ENCODE measurements around the gene GDF10. TPM values are rescaled to one million over a fixed set of nuclear protein-coding genes. Genes with fewer than 3 reads are reported as not detected.

GDF10 gene
- polyA plus RNA-seq, 1 of the 3 experiments (the other 2 are of a cell fraction), result 0.02 TPM

DNA sequence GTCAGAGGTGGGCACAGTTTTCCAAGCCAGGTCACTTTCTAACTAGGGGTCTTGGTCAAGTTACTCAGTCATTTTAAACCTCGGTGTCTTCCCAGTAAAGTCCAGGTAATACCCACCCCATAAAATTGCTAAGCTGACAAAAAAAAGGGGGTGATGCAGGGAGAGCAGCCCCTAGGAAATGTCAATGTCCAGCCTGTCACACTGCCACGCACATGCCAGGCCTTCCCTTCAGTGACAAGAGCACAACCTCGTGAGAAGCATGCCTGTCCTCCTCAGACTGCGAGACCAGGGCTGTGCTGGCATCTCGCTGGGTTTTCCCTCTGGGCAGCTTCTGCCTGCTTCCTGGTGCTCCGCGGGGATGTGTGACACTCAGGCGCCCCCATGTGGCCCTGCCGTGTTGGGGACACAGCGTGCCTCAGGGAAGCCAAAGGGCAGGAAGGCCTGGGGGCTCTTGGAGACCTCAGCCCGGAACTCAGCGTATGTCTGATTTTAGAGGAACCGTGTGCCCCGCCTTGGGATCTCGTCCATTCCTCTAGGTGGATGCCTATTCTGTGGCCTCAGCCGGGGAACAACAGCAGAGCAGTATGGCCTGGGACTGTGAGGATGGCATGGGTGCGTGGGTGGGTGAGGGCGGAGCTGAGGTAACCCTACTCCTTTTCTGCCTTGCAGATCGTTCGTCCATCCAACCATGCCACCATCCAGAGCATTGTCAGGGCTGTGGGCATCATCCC lies 12.1 kb downstream of the GDF10 start:
- H3F3A ChIP-seq (replicated peaks; ENCODE audit: insufficient read depth), result no peaks in the 10 kb centered on the region
- H3K4me1 ChIP-seq (ENCODE audit: control insufficient read depth in 1 of 2, insufficient read depth in 2 of 2, low read depth in 1 of 2, low read length in 1 of 2), result peaks cover 0 to 51% of the 10 kb centered on the region in 2 experiments; a peak in 1 of 4 replicates
- POLR2A ChIA-PET, result interaction anchor here (1.3 kb wide), 1 partner anchor 288 kb away, joined by 4 read pairs; no protein-coding TSS in a partner anchor
- H3K9me3 ChIP-seq, result no peaks in the 10 kb centered on the region
- TF ChIP-seq SMC3 (IDR thresholded peaks at IDR 0.05; ENCODE audit: low read depth, low read length) (peak; percentile 96), RCOR1 (IDR thresholded peaks at IDR 0.05; ENCODE audit: low read length) (peak; percentile 64; the same call in 1 of the 2 replicates), ELF1 (IDR thresholded peaks at IDR 0.05) (0 out of 2 replicates have a peak, but pooled peaks have one; percentile 20), RAD21 (IDR thresholded peaks at IDR 0.05; ENCODE audit: low read length) (peak; percentile 97), MXI1 (IDR thresholded peaks at IDR 0.05; ENCODE audit: low read depth, low read length) (peak; percentile 96), CHD2 (IDR thresholded peaks at IDR 0.05; ENCODE audit: low read length, partially characterized antibody) (peak; percentile 79), FOXJ3 (CRISPR knock-in tag; IDR thresholded peaks at IDR 0.05) (0 out of 2 replicates have a peak, but pooled peaks have one; percentile 9)
- TF ChIP-seq, protein P1, sequence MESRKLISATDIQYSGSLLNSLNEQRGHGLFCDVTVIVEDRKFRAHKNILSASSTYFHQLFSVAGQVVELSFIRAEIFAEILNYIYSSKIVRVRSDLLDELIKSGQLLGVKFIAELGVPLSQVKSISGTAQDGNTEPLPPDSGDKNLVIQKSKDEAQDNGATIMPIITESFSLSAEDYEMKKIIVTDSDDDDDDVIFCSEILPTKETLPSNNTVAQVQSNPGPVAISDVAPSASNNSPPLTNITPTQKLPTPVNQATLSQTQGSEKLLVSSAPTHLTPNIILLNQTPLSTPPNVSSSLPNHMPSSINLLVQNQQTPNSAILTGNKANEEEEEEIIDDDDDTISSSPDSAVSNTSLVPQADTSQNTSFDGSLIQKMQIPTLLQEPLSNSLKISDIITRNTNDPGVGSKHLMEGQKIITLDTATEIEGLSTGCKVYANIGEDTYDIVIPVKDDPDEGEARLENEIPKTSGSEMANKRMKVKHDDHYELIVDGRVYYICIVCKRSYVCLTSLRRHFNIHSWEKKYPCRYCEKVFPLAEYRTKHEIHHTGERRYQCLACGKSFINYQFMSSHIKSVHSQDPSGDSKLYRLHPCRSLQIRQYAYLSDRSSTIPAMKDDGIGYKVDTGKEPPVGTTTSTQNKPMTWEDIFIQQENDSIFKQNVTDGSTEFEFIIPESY (IDR thresholded peaks at IDR 0.05; ENCODE audit: borderline replicate concordance, low read depth), result no peak
- TF ChIP-seq, protein P2, sequence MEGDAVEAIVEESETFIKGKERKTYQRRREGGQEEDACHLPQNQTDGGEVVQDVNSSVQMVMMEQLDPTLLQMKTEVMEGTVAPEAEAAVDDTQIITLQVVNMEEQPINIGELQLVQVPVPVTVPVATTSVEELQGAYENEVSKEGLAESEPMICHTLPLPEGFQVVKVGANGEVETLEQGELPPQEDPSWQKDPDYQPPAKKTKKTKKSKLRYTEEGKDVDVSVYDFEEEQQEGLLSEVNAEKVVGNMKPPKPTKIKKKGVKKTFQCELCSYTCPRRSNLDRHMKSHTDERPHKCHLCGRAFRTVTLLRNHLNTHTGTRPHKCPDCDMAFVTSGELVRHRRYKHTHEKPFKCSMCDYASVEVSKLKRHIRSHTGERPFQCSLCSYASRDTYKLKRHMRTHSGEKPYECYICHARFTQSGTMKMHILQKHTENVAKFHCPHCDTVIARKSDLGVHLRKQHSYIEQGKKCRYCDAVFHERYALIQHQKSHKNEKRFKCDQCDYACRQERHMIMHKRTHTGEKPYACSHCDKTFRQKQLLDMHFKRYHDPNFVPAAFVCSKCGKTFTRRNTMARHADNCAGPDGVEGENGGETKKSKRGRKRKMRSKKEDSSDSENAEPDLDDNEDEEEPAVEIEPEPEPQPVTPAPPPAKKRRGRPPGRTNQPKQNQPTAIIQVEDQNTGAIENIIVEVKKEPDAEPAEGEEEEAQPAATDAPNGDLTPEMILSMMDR (IDR thresholded peaks at IDR 0.05), result peak; percentile 80
- TF ChIP-seq, protein P3, sequence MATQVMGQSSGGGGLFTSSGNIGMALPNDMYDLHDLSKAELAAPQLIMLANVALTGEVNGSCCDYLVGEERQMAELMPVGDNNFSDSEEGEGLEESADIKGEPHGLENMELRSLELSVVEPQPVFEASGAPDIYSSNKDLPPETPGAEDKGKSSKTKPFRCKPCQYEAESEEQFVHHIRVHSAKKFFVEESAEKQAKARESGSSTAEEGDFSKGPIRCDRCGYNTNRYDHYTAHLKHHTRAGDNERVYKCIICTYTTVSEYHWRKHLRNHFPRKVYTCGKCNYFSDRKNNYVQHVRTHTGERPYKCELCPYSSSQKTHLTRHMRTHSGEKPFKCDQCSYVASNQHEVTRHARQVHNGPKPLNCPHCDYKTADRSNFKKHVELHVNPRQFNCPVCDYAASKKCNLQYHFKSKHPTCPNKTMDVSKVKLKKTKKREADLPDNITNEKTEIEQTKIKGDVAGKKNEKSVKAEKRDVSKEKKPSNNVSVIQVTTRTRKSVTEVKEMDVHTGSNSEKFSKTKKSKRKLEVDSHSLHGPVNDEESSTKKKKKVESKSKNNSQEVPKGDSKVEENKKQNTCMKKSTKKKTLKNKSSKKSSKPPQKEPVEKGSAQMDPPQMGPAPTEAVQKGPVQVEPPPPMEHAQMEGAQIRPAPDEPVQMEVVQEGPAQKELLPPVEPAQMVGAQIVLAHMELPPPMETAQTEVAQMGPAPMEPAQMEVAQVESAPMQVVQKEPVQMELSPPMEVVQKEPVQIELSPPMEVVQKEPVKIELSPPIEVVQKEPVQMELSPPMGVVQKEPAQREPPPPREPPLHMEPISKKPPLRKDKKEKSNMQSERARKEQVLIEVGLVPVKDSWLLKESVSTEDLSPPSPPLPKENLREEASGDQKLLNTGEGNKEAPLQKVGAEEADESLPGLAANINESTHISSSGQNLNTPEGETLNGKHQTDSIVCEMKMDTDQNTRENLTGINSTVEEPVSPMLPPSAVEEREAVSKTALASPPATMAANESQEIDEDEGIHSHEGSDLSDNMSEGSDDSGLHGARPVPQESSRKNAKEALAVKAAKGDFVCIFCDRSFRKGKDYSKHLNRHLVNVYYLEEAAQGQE (IDR thresholded peaks at IDR 0.05; ENCODE audit: low read depth, low read length), result no peak
- TF ChIP-seq, protein P4, sequence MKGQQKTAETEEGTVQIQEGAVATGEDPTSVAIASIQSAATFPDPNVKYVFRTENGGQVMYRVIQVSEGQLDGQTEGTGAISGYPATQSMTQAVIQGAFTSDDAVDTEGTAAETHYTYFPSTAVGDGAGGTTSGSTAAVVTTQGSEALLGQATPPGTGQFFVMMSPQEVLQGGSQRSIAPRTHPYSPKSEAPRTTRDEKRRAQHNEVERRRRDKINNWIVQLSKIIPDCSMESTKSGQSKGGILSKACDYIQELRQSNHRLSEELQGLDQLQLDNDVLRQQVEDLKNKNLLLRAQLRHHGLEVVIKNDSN (IDR thresholded peaks at IDR 0.05; ENCODE audit: borderline replicate concordance, low read depth), result no peak
- CTCF ChIA-PET, result interaction anchor here (0.6 to 12.0 kb wide), 44 partner anchors 9 to 319 kb away, joined by 3 to 337 read pairs (median 4); no protein-coding TSS in a partner anchor
- no peaks in the 10 kb centered on the region for H3K27me3 ChIP-seq (ENCODE audit: insufficient read depth)
- no peaks in the 10 kb centered on the region for H3K9me2 ChIP-seq
- peak overlapping the region in 1 of 2 experiments; percentile 36; a peak in 2 of 4 replicates for H3K27ac ChIP-seq (ENCODE audit: low read depth in 2 of 2, low read length in 1 of 2)
- no peak overlapping the region for H3K9ac ChIP-seq
- WGBS (ENCODE audit: low lambda C conversion rate), result 15% methylated on average over 18 of the region's 20 CpGs
- DNase-seq, result peak; percentile 90
- no peak overlapping the region for H3K4me2 ChIP-seq
- no peak overlapping the region for H2AFZ ChIP-seq (ENCODE audit: low read depth)
- H4K20me1 ChIP-seq (ENCODE audit: insufficient read depth), result no peaks in the 10 kb centered on the region
- H3K4me3 ChIP-seq (ENCODE audit: low read depth in 2 of 2, low read length in 1 of 2), result peak overlapping the region in 1 of 2 experiments; percentile 46; a peak in 1 of 4 replicates
- no peaks in the 10 kb centered on the region for H3K79me2 ChIP-seq (ENCODE audit: insufficient read depth)
- no peaks in the 10 kb centered on the region for H3K36me3 ChIP-seq (replicated peaks in 1 of 2; ENCODE audit: control insufficient read depth in 1 of 2, insufficient read depth in 2 of 2, low read length in 1 of 2)
